Tibial nerve (tissue), 3 donors: ENCODE measurements around the gene SYCE1L.

Source experiments
- CTCF ChIP-seq, 5 experiments: fragments of 200-600 bp in 3 of 5; fragments of 450-650 bp in 2 of 5; sonication (generic) in 3 of 5; IDR thresholded peaks; one replicate each; pipeline ENCODE4 v1.5.1; 2016 to 2019; ENCODE audit warnings: antibody characterized with exemption in 5 of 5, mild to moderate bottlenecking in 3 of 5, moderate library complexity in 2 of 5
- POLR2A ChIP-seq, 2 donors: fragments of 450-650 bp; IDR thresholded peaks; one replicate each; pipeline ENCODE4 v1.6.1; 2017; ENCODE audit warnings: antibody characterized with exemption in 2 of 2, mild to moderate bottlenecking in 2 of 2, moderate library complexity in 2 of 2

DNA sequence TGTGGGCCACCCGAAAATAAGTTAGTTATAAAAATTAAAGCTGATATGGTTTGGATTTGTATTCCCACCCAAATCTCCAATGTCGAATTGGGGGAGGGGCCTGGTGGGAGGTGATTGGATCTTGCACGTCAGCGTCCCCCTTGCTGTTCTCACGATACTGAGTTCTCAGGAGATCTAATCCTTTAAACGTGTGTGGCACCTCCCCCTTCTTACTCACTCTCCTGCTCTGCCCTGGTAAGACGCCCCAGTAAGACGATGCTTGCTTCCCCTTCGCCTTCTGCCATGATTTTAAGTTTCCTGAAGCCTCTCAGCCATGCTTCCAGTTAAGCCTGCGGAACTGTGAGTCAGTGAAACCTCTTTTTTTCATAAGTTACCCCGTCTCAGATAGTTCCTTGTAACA lies 35.4 kb downstream of the SYCE1L start:
- TF ChIP-seq CTCF (IDR thresholded peaks at IDR 0.05): no peak
- no peak for TF ChIP-seq POLR2A (IDR thresholded peaks at IDR 0.05)
